Skeletal muscle satellite cell (primary cell): Measurements from ENCODE around the gene RAB40B.

ENCODE experiments used
- H3K27me3 ChIP-seq: 2 replicates; pipeline ENCODE4 v1.7.0; 2013; ENCODE audit warnings: low read length; ENCODE audit not compliant: control insufficient read depth, insufficient read depth
- H3K36me3 ChIP-seq: 2 replicates; pipeline ENCODE4 v1.7.0; 2013; ENCODE audit warnings: mild to moderate bottlenecking, control low read depth, low read length; ENCODE audit not compliant: insufficient read depth
- H3K4me1 ChIP-seq: 2 replicates; pipeline ENCODE4 v1.7.0; 2013; ENCODE audit warnings: low read length; ENCODE audit not compliant: control insufficient read depth, insufficient read depth
- H3K4me2 ChIP-seq: 2 replicates; pipeline ENCODE4 v1.7.0; 2013; ENCODE audit warnings: mild to moderate bottlenecking, low read length
- H3K4me3 ChIP-seq: 2 replicates; pipeline ENCODE4 v1.7.0; 2013; ENCODE audit warnings: low read length
- H3K9ac ChIP-seq: 2 replicates; pipeline ENCODE4 v1.7.0; 2013; ENCODE audit warnings: mild to moderate bottlenecking, low read depth, low read length, moderate library complexity
- H3K9me3 ChIP-seq: replicated peaks from 2 replicates; pipeline ENCODE4 v1.7.0; 2013; ENCODE audit warnings: mild to moderate bottlenecking, control low read depth, low read length

RAB40B gene

DNA sequence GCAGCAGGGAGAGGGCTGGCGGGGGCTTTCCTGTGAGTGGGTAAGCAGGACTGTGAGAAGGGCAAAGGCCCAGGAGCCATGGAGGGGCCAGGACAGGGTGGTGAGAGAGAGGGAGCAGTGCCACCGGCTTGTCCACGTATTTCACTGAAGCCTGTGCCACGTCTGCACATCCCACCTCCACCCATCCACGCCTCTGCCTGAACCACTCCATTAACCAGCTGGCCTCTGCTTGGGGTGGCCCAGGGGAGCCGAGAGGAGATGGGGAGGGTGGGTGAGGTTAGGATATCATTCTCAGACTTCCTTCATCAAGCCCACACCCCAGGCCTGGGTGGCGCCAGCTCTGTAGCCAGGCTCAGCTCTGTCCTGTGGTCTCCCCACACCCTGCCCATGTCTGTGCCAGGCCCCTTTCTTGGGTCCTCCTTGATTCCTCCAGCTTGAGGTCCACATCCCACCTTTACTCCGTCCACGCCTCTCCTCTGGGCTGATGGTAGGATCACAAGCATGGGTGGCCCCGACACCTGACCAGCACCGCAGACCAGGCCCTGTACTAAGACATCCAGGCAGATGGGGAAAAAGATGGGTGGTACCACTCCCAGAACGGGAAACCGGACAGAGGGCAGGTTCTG lies 33.7 kb upstream of the RAB40B start:
- Histone ChIP-seq H3K4me1 (peaks cover 2% of the 10 kb centered on the region), H3K4me2 (no peak overlapping the region), H3K9me3 (no peaks in the 10 kb centered on the region), H3K4me3 (no peak overlapping the region), H3K36me3 (peaks cover 19% of the 10 kb centered on the region), H3K27me3 (no peaks in the 10 kb centered on the region), H3K9ac (no peak overlapping the region)

DNA sequence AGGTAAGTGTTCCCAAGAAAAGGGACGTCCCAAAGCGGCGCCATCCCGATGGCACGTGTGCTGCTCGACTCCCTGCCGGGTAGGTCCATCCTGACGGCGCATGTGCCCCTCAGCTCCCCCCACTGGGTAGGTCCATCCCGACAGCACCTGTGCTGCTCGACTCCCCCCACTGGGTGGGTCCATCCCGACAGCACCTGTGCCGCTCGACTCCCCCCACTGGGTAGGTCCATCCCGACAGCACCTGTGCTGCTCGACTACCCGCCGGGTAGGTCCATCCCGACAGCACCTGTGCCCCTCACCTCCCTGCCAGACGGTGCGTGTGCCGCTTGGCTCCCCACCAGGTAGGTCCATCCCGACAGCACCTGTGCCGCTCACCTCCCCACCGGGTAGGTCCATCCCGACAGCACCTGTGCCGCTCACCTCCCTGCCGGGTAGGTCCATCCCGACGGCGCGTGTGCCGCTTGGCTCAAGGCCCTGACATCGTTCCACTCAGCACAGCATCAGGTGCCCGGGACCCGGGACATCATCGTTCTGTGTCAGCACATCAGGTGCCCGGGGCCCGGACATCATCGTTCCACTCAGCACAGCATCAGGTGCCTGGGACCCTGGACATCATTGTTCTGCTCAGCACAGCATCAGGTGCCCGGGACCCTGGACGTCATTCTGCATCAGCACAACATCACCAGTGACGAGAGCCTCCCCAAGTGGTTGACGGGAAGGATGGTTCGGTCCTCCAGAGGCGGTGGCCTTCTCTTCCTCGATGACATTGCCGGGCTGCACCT lies 31.2 kb upstream of the RAB40B start:
- Histone ChIP-seq H3K4me3 (no peak overlapping the region), H3K9me3 (no peaks in the 10 kb centered on the region), H3K36me3 (peaks cover 23% of the 10 kb centered on the region), H3K9ac (no peak overlapping the region), H3K4me1 (no peaks in the 10 kb centered on the region), H3K27me3 (no peaks in the 10 kb centered on the region), H3K4me2 (no peak overlapping the region)

DNA sequence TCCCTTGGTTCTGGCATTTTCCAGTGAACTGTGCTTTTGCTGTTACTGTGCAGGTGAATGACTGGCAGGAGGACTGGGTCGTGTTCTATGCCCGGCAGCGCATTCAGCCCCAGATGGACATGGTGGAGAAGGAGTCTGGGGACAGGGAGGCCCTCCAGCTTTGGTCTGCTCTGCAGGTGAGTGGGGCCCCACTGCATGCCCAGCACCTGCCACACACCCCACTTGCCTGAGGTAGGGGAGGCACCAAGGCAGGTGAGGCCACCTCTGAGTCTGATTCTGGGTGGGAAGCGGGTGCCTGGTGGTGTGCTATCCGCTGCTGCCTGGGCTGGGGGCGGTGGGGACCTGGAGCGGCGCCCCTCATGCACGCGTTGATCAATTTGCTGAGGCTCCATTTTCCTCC lies 27.9 kb upstream of the RAB40B start:
- no peaks in the 10 kb centered on the region for H3K4me1 ChIP-seq
- no peak overlapping the region for H3K4me2 ChIP-seq
- no peaks in the 10 kb centered on the region for H3K27me3 ChIP-seq
- H3K9me3 ChIP-seq = no peaks in the 10 kb centered on the region
- no peak overlapping the region for H3K9ac ChIP-seq
- no peak overlapping the region for H3K4me3 ChIP-seq
- peaks cover 28% of the 10 kb centered on the region for H3K36me3 ChIP-seq

DNA sequence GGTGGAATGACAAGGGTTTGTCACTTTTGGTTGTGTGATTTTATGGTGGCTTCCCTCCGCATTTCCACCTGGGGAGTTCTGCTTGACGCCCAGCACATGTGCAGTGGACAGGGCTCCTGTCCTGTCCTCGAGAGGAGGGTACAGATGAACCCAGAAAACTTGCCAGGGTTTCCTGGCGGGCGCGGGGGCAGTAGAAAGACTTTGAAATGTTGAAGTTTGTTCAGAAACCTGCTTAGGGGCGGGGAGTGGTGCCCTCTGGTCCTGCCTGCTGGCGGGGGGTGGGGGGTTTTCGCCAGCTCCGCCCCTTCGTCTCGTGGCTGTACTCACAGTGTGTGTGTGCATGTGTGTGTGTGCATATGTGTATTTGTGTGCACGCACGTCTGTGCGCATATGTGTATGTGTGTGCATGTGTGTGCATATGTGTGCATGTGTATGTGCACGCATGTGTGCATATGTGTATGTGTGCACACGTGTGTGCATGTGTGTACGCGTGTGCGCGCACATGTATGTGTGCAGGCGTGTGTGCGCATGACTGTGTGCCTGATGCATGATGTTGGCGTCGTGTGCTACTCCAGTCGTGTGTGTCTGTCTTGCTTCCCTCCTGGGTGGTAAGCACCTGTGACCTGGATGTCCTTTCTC lies 24.8 kb upstream of the RAB40B start:
- Histone ChIP-seq H3K4me3 (no peak overlapping the region), H3K9ac (no peak overlapping the region), H3K4me2 (no peak overlapping the region), H3K9me3 (no peaks in the 10 kb centered on the region), H3K27me3 (no peaks in the 10 kb centered on the region), H3K4me1 (no peaks in the 10 kb centered on the region), H3K36me3 (peaks cover 27% of the 10 kb centered on the region)

DNA sequence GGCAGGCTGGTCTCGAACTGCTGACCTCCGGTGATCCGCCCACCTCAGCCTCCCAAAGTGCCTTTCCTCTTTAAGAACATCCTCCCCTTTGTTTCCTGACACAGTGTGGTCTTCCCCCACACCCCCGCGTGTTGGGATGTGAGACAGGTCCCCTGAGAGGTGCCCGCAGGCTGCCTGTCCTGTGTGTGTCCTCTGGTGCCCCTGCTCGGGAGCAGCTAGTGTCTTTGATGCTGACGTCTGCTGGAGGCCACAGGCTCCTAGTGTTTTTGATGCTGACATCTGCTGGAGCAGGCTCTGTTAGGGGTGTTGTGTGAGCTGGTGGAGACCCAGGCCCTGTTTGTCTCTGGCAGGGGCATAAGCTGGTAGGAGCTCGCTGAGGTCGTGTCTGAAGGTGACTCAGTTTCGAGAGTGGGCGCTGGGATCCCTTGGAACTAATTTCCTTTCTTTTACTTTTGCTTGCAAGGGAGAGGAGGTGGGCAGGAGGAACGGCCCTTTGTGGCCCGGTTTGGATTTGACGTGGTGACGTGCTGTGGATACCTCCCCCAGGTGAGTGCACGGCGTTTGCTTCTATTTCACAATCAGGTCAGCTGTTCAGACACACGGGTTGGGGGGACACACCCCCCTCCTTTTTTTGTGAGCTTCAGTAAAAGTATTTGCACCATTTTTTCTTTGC lies 24.0 kb upstream of the RAB40B start:
- H3K9me3 ChIP-seq = no peaks in the 10 kb centered on the region
- H3K36me3 ChIP-seq = peaks cover 27% of the 10 kb centered on the region
- H3K4me1 ChIP-seq = peaks cover 6% of the 10 kb centered on the region
- H3K4me2 ChIP-seq = no peak overlapping the region
- H3K27me3 ChIP-seq = no peaks in the 10 kb centered on the region
- H3K9ac ChIP-seq = no peak overlapping the region
- no peak overlapping the region for H3K4me3 ChIP-seq

DNA sequence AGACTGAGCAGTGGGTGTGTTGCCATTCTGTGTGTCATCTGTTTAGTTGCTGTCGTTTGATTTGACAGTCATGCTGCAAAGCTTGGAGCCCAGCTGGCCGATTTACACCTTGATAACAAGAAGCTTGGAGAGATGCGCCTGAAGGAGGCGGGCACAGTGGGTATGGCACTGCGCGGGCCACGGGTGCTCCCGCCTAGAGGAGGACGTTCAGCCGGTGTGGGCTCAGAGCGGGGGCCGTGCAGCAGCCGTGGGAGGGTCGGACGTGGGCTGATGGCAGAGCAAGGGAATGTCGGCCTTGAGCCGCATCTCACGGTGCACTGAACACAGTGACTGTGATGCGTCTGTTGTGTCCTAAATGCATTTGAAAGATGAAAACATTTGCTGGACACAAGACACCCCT lies 21.7 kb upstream of the RAB40B start:
- H3K4me3 ChIP-seq = no peak overlapping the region
- no peak overlapping the region for H3K4me2 ChIP-seq
- no peaks in the 10 kb centered on the region for H3K27me3 ChIP-seq
- H3K4me1 ChIP-seq = peaks cover 13% of the 10 kb centered on the region
- no peaks in the 10 kb centered on the region for H3K9me3 ChIP-seq
- no peak overlapping the region for H3K9ac ChIP-seq
- H3K36me3 ChIP-seq = peaks cover 23% of the 10 kb centered on the region

DNA sequence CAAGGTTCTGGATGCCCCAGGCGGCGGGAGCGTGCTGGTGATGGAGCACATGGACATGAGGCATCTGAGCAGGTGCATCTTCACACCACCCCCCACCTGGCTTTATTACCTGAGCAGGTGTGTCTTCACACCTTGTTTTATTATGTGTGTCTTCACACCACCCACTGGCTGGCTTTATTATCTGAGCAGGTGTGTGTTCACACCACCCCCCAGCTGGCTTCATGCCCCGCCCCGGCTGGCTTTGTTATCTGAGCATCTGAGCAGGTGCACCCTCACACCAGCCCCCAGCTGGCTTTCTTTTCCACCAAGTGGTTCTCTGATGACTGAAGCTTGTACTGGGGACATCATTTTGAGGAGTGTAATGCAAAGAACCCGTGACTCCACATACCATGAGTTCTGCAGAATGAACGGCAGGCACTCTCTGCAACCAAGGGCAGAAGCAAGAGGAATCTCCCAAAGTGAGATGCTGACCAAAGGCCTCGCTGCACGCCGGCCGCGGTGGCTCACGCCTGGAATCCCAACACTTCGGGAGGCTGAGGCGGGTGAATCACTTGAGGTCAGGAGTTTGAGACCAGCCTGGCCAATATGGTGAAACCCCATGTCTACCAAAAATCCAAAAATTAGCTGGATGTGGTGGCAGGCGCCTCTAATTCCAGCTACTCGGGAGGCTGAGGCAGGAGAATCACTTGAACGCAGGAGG lies 20.6 kb upstream of the RAB40B start:
- no peaks in the 10 kb centered on the region for H3K27me3 ChIP-seq
- no peak overlapping the region for H3K4me2 ChIP-seq
- peaks cover 13% of the 10 kb centered on the region for H3K4me1 ChIP-seq
- H3K36me3 ChIP-seq = peaks cover 23% of the 10 kb centered on the region
- no peak overlapping the region for H3K4me3 ChIP-seq
- no peak overlapping the region for H3K9ac ChIP-seq
- H3K9me3 ChIP-seq = no peaks in the 10 kb centered on the region

DNA sequence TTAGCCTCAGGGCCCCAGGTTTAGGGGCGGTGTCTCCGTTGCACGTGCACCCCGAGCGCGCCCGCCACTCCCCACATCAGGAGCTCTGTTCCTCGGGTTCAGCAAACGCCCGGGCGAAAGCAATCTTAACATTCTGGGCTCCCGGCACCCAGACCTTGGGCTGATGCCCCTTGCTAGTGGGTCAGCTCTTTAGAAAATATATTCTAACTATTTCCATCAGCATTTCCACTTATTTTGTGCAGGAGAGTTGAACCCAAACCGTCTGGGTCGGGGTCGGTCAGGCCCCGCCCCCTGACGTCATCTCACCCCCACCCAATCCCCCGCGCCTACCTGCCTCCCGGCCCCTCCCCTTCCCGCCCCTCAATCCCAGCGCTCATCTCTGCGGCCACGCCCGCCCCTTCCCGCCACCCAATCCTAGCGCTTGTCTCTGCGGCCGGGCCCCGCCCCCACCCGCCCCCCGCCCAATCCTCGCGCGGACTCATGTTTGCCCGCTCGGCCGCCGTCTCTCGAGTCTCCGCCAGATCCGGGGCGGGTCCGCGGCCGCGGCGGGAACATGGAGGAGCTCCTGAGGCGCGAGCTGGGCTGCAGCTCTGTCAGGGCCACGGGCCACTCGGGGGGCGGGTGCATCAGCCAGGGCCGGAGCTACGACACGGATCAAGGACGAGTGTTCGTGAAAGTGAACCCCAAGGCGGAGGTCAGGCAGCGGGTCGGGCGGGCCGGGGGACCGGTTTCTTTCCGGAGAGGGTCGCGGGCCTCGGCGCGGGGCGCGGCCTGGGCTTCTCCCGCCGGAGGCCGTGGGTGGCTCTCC lies 17.9 kb upstream of the RAB40B start, which contains the start of gene FN3KRP:
TSS of gene FN3KRP (plus strand) at position 504 of the 808 bp plus-strand sequence. CDS start at position 554, 50 bp downstream.
- Histone ChIP-seq H3K36me3 (peaks cover 8% of the 10 kb centered on the region), H3K4me3 (peak within 1 kb of the TSS; percentile 94), H3K27me3 (no peaks in the 10 kb centered on the region), H3K4me2 (peak within 1 kb of the TSS; percentile 99), H3K9ac (peak within 1 kb of the TSS; percentile 92), H3K9me3 (no peaks in the 10 kb centered on the region), H3K4me1 (peaks cover 13% of the 10 kb centered on the region)

DNA sequence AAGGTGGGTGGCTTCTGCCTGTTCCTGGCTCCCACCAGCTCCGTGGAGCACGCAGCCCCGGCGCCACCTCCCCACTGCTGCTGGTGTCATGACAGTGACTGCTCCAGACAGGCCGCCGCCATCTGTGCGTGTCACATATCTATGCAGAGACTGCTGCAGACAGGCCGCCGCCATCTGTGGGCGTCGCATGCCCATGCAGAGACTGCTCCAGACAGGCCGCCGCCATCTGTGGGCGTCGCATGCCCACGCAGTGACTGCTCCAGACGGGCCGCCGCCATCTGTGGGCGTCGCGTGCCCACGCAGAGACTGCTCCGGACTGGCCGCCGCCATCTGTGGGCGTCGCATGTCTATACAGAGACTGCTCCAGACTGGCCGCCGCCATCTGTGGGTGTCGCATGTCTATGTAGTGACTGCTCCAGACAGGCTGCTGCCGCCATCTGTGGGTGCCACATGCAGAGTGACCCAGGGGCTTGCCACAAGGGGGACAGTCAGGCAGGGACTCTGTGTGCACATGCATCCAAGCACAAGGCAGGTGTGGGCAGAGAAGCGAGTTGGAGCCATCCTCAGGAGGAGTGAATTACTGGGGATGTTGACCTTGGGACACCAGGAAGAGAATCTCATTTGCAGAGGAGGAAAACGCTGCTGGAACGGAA lies 14.7 kb upstream of the RAB40B start:
- H3K4me1 ChIP-seq = peaks cover 13% of the 10 kb centered on the region
- no peaks in the 10 kb centered on the region for H3K36me3 ChIP-seq

DNA sequence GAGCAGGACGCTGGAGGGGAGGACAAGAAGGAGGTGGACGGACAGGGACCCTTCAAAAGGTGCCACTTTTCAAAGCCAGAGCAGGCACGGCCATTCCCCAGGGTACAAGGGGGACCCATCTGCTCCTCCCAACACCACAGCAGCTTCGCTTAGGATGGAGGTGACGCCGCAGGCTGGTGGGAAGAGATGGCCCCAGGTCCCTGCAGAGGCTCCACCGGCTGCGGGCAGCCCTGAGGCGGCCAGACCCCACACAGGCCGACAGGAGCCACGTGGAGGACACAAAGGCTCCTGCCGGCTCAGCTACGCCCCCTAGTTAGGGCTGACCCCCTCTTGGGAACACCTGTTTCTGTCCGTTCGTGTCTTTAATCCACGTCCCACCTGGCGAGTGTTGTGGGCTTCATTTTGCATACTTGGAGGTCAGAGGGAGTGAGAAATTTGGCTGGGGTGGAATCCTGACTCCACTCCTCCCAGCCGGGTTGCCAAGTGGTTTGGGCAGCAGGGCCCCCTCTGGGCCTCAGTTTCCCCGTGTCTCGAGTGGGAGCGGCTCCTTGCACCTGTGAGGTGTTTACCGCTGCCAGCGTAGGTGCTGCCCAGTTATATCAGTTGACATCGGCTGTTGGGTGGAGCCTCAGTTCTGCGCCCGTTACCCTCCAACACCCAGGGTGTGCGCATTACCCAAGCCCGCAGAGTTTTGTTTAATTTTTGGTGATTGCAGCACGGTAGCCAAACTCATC lies 12.2 kb upstream of the RAB40B start:
- H3K9me3 ChIP-seq = no peaks in the 10 kb centered on the region
- peaks cover 5% of the 10 kb centered on the region for H3K4me1 ChIP-seq
- no peak overlapping the region for H3K4me2 ChIP-seq
- H3K4me3 ChIP-seq = no peak overlapping the region
- H3K27me3 ChIP-seq = peaks cover 9% of the 10 kb centered on the region
- no peak overlapping the region for H3K9ac ChIP-seq
- no peaks in the 10 kb centered on the region for H3K36me3 ChIP-seq

More for the DNA sequence above, 14.7 kb upstream of the RAB40B start:
- H3K9ac ChIP-seq = no peak overlapping the region
- H3K9me3 ChIP-seq = no peaks in the 10 kb centered on the region
- H3K4me3 ChIP-seq = no peak overlapping the region
- no peak overlapping the region for H3K4me2 ChIP-seq
- H3K27me3 ChIP-seq = peaks cover 9% of the 10 kb centered on the region
